ENCODE data around the gene NOS1AP. TPM values are rescaled to one million over a fixed set of nuclear protein-coding genes. Genes with fewer than 3 reads are reported as not detected.

The NOS1AP gene
- total RNA-seq, 3 donors from 2014 or later = 11.8 to 17.4 (median 14.3) TPM

- Histone ChIP-seq H3K36me3 (ENCODE audit: low read depth) (no peaks in the 10 kb centered on the region), H3K4me1 (ENCODE audit: low read depth) (no peaks in the 10 kb centered on the region), H3K4me3 (no peak overlapping the region), H3K9me3 (no peaks in the 10 kb centered on the region)
- intact Hi-C loops (cut with DNase I, micrococcal nuclease) = no loop called here
- DNase-seq (no peak), ATAC-seq (no peak)
- TF ChIP-seq CTCF (IDR thresholded peaks at IDR 0.05) = no peak
These were observed 331.4 kb downstream of the NOS1AP start for GRCh38 chr1:162400790-162401355.

- no peaks in the 10 kb centered on the region for H3K9me3 ChIP-seq
- no peak for ATAC-seq
- no peak overlapping the region for H3K4me3 ChIP-seq
- H3K36me3 ChIP-seq (ENCODE audit: low read depth) = no peaks in the 10 kb centered on the region
- no peak for TF ChIP-seq CTCF (IDR thresholded peaks at IDR 0.05)
- DNase-seq = no peak
- no peaks in the 10 kb centered on the region for H3K4me1 ChIP-seq (ENCODE audit: low read depth)
- intact Hi-C loops (cut with DNase I, micrococcal nuclease) = no loop called here
These were observed 335.2 kb downstream of the NOS1AP start for GRCh38 chr1:162404550-162405160.

- Histone ChIP-seq H3K36me3 (ENCODE audit: low read depth) (no peaks in the 10 kb centered on the region), H3K9me3 (no peaks in the 10 kb centered on the region), H3K4me3 (no peak overlapping the region), H3K4me1 (ENCODE audit: low read depth) (no peaks in the 10 kb centered on the region)
- DNase-seq = no peak
- no peak for TF ChIP-seq CTCF (IDR thresholded peaks at IDR 0.05)
- ATAC-seq = no peak
- intact Hi-C loops (cut with DNase I, micrococcal nuclease) = no loop called here
These were observed 336.3 kb downstream of the NOS1AP start for GRCh38 chr1:162405800-162406199.

- H3K9me3 ChIP-seq = no peaks in the 10 kb centered on the region
- no peak overlapping the region for H3K4me3 ChIP-seq
- intact Hi-C loops (cut with DNase I, micrococcal nuclease) = no loop called here
- DNase-seq (no peak), ATAC-seq (no peak)
- no peak for TF ChIP-seq CTCF (IDR thresholded peaks at IDR 0.05)
- H3K4me1 ChIP-seq (ENCODE audit: low read depth) = no peaks in the 10 kb centered on the region
- H3K36me3 ChIP-seq (ENCODE audit: low read depth) = no peaks in the 10 kb centered on the region
These were observed 337.3 kb downstream of the NOS1AP start for GRCh38 chr1:162406811-162407210.

GRCh38 chr1:162407539-162407938 is 338.0 kb downstream of the NOS1AP start:
- H3K36me3 ChIP-seq (ENCODE audit: low read depth) = no peaks in the 10 kb centered on the region
- no peak for DNase-seq
- no peaks in the 10 kb centered on the region for H3K9me3 ChIP-seq
- intact Hi-C loops (cut with DNase I, micrococcal nuclease) = no loop called here
- no peak for ATAC-seq
- H3K4me3 ChIP-seq = no peak overlapping the region
- H3K4me1 ChIP-seq (ENCODE audit: low read depth) = no peaks in the 10 kb centered on the region
- TF ChIP-seq CTCF (IDR thresholded peaks at IDR 0.05) = no peak

All from mucosa of descending colon (tissue), 3 donors.